GM19463 (cell line): ENCODE results near the gene PDGFB.

Experiments used
- ATAC-seq: cut with Tn5 transposase; IDR thresholded peaks from one replicate; pipeline ENCODE4 v1.9.1; 2021; ENCODE audit warnings: mild to moderate bottlenecking, moderate library complexity; ENCODE audit not compliant: unreplicated experiment

Gene PDGFB

GRCh38 chr22:39208013-39208680 is 36.6 kb downstream of the PDGFB start:
- no peak for ATAC-seq

- ATAC-seq = no peak
These were observed 37.4 kb downstream of the PDGFB start for GRCh38 chr22:39207141-39208012.

GRCh38 chr22:39206491-39206890 is 38.3 kb downstream of the PDGFB start:
- no peak for ATAC-seq

- no peak for ATAC-seq
These were observed 39.3 kb downstream of the PDGFB start for GRCh38 chr22:39205344-39206021.

DNA sequence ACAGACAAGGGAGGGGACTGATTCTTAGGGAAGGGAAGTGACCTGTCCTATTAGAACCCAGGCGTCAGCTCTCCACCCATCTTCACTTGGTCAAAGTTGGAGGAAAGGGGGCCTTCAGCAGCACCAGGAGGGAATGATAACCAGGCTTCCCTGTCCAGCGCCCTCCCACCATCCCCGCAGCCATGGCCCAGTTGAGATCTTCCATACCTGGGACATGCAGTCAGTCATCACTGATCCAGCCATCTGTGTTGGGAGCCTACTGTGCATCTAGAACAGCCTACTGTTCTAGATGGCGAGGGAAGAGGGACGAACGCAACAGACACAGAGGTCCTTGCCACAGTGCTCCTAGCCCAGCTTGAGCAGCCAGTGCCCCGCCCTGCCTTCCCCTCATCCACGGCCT is 40.6 kb downstream of the PDGFB start:
- ATAC-seq = no peak

GRCh38 chr22:39197578-39197977 is 47.2 kb downstream of the PDGFB start:
- no peak for ATAC-seq

DNA sequence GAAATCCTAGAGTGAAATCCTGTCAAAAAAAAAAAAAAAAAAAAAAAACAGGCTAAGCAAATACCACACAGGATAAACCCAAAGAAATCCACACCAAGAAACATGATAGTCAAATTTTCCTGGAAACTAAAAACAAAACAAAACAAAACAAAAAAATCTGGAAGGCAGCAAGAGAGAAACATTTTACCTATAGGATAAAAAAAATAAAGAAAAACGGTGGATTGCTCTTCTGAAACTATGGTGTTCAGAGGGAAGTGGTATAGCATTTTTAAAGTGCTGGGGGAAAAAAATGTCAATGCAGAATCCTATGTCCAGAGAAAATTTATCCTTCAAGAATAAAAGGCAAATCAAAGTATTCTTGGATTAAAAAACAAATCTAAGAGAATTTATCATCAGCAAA is 50.7 kb downstream of the PDGFB start:
- ATAC-seq = no peak

GRCh38 chr22:39188809-39189208 is 56.0 kb downstream of the PDGFB start:
- ATAC-seq = no peak

DNA sequence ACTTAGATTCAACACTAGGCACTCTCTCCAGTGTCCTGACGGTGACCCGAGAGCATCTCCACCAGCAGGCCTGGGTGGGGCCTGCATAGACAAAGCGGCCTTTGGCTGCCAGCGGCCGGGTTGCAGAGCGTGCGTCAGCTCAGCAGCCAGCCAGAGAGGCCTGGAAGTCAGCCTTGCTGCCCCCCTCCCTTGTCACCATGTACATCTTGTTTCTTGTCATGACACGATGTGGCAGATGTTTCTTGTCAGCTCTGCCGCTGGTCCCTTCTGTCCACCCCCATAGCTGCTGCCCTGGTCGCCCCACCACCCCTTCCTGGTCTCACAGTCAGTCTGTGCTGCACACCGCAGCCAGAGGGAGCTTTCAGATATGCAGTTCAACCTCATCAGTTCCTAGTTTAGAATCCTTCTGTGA is 59.2 kb downstream of the PDGFB start:
- ATAC-seq = no peak

- ATAC-seq = no peak
These were observed 59.9 kb downstream of the PDGFB start for GRCh38 chr22:39184586-39185577.

DNA sequence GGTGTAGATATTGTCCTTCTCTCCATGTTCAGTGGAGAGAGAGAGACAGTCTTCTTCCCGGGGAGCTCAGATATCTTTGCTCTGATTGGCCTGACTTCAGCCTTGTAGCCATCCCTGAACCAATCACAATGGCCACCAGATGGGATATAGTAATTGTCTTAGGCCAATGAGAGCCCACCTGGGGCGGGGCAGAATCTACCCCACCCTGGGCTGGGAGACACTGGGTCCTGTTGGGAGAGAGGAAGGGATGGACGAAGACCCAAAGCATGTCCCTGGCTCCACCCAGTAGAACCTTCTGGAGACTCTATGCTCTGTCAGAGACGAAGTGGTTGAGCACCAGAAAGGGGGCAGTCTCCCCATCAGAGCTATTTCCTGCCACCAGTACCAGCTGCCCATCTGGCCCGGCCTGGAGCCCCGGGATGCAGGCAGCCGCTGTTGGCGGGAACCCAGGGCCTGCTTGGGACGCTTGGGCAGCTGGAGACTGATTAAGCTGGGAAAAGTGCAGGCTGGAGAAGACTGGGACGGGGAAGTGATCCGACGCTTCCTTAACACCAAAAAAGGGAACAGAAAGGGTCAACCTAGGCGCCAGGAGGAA is 60.7 kb downstream of the PDGFB start:
- ATAC-seq = no peak

DNA sequence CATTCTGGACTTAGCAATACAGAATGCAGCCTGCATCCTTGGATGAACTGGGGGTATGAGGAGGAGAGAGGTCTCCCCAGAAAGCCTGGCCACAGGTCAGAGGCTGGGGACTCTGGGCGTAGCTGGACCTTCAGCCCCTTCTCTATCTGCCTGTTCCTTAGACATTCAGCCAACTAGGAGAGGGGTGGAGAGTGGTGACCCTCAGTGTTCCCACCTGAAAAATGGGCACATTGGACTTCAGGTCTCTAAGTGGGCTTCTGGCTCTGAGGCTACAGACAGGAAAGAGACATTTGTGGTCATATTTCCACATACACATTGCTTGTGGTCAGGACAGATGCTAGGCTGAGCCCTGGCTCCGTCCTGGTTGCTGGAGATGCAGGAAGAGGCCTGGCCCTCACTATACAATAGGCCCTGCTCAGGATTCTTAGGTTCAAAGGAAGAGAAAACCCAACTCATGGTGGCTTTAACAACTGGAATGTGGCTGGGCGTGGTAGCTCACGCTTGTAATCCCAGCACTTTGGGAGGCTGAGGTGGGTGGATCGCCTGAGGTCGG is 62.2 kb downstream of the PDGFB start:
- ATAC-seq = no peak

DNA sequence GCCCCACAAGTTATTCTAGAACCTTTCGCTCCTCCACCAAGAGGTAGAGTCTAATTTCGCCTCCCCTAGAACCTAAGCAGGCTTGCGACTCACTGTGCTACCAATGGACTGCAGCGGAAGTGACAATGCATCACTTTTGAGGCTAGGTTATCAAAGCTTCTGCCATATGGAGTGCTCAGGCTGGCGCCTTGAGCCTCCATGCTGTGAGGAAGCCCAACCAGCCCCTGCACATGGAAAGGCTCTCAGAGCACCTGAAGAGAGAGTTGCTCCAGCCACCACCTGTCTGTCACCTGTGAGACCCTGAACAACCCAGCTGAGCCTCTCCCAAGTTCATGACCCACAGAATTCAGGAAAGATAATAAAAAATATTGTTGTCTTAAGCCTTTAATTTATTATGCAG is 63.0 kb downstream of the PDGFB start:
- ATAC-seq = no peak

DNA sequence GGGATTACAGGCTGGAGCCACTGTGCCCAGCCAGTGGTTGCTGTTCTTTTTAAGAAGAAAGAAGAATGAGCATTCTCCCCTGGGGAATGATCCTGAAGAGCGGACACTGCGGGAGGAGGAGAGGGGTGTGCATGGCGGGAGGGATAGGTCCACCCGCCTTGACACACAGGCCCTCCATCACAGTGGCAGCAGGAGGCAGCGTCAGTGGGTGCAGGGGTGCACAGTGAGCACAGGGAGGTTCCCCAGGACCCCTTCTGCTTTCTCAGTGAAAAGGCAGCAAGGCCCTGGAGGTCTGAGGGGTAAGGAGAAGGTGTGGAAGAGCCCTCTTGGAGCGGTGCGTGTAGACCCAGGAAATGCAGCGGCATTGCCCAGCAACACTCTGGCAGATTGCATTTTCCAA is 63.4 kb downstream of the PDGFB start:
- no peak for ATAC-seq

GRCh38 chr22:39179841-39180335 is 64.9 kb downstream of the PDGFB start:
- ATAC-seq = no peak

DNA sequence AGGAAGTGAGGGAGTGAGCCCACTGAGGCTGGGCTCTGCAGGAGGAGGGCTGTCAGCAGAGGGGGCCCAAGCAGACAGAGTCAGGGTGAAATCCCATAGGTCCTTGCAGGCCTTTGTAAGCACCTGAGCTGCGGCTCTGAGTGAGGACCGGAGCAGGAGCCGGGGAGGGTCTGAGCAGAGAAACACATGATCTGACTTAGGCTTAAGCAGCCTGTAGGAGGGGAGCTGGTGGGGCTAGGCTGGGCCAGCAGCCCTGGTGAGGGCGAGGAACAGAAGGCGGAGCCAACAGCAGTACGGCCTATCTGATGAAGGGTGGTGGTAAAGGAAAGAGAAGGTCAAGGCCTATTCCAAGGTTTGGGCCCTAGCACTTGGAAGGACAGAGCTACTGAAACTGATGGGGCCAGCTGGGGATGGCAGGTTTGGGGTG is 65.4 kb downstream of the PDGFB start:
- ATAC-seq = no peak

DNA sequence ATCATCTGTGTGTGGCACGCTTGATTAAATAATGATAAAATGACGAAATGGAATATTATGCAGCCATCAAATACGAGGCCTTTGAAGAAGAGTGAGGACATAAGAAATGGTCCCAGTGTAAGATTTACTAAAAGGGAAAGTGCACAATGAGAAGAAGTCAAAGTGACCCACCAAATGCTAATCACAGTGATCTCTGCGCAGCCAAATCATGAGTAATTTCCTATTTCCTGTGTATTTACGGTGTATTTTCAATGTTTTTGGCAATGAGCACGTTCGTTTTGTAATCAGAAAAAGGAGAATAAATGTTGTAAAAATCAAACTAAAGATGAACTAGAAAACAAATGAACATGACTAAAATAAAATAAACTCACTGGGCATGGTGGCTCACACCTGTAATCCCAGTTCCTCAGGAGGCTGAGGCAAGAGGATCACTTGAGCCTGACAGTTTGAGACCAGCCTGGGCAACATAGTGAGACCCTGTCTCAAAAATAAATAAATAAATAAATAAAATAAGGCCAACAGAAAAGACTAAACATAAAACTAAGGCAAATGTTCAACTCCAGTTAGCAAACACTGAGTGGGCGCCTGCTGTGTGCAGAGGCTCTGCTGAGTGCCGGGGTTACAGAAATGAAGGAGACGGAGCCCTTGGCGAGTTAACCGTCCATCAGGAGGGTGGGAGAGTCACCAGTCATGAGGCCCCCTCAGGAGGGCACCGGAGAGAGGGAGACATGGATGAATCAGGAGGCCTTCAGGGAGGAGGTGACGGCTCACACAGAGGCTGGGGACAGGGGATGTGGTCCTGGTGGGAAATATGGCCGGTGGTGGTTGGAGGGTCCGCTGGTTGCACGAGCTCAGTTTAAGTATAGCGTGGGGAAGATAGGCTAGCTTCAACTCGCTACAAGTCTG is 66.3 kb downstream of the PDGFB start:
- no peak for ATAC-seq

DNA sequence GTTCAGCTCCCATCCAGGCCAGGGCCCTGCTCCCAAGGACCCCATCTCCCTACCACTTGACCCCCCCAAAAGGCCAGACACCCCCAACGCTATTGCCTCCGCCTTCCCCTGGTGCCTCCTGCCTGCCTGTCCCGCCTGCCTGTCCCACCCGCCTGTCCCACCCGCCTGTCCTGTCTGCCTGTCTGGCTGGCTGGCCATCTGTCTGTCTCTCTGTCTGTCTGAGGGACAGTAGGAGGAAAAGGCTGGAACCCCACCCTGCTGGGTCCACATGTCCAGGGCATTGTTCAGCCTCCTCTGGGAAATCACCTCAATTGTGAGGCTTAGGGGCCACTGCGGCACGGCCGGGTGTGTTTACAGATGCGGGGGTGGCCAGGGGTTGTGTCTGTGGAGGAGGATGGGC is 67.0 kb downstream of the PDGFB start:
- no peak for ATAC-seq

GRCh38 chr22:39177456-39177775 is 67.4 kb downstream of the PDGFB start:
- ATAC-seq = no peak
